ENCODE measurements around the gene TSPO2. TPM values are rescaled to one million over a fixed set of nuclear protein-coding genes. Genes with fewer than 3 reads are reported as not detected.
"Not testable (repeated sequence)": the region's sequence is repeated elsewhere in the genome, so short reads cannot be mapped to it uniquely, and the experiment has no call there.

Gene TSPO2, protein sequence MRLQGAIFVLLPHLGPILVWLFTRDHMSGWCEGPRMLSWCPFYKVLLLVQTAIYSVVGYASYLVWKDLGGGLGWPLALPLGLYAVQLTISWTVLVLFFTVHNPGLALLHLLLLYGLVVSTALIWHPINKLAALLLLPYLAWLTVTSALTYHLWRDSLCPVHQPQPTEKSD
- under 1 TPM in 3 of 4 donors, not detected in 1; 0.45 to 0.69 (median 0.66) TPM for polyA plus RNA-seq (ENCODE audit: insufficient read length in 4 of 4)

DNA sequence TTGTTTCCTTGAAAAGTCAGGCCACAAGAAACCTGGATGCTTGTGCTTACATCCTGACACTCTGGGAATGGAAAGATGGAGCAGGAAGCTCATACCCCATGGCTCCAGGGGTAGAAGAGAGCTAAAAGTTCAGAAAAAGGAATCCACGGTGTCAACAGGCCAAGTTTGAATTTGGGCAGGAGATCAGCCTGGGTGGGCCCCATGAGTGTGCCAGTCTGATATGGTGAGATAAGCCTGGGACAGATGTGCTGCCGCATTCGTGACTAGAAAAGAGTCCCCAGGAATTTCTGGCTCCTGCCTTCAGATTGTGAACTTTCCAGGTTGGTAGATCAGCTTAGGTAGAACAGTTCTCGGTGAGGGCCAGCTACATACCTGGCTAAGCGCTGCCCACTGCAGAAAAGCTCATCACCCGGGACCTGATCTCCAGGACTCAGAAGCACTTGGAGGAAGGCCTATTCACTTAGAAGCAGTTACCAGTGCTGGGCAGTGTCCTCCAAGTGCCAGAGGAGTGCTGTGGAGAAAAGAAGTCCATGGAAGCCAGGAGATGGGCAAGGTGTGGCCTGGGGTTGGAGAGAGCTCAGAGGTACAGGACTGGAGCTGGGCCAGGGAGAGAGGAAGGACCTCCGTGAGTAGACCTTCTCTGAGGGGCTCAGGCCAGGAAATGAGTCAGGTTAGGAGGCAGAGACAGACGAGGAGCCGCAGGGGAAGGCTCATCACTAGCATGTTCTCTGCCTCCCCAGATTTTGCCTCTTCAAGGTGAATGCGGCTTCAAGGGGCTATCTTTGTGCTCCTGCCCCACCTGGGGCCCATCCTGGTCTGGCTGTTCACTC, at the start of gene TSPO2:
Gene TSPO2 (plus strand): TSS at position 242 of the 830 bp plus-strand sequence. CDS start 519 bp downstream, at position 761.
- no peak for DNase-seq (ENCODE audit: low read depth in 4 of 4, low spot score in 3 of 4)

DNA sequence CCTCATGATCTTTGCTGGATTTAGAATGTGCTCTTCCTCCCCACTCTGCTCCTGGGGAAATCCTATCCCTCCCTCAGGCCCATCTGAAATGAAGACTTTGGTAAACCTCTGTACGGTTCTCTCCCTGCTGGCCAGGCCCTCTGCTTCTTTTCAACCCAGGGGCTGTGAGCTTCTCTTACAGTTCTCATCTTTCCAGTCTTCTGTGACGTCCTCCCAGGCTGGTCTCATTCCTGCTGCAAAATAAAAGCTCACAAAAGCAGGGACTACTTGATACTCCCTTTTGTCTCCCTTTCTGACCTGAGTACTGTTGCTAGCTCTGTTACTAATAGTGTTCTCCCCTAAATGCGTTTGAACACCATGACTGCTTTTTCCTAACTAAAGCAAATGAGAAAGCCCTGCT, 49.5 kb upstream of the TSPO2 start:
- no peak for DNase-seq (ENCODE audit: low read depth in 4 of 4, low spot score in 3 of 4)

DNA sequence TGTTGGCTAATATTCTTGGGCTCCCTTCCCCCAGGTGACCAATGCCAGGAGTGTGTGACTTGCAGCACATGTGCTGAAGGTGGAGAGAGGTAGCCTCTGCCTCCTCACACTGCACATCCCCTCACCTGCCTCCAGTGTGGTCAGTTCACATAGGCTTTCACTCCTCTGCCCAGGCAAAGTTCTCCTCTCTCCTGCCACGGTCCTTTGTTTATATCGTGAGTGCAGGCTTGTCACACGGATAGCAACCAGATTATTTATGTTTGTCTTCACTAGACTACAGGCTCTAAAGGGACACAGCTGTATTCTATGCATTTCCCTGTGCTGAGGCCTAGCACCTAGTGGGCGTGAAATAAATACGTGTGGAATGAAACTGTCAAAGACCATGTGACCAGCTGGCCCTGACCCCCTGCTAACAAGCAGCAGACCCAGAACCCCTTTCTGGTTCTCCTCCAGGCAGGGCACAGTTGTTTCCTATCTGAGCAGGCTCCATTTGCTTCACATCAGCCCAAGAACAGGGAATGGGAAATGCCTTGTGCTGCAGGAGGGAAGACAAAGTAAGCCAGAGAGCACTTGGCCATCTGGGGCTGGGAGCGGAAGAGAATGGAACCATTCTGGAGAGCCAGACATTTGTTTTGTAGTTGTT, 45.6 kb upstream of the TSPO2 start:
- DNase-seq (ENCODE audit: low read depth in 4 of 4, low spot score in 3 of 4), result peak in 3 of 4 donors; percentile 33 to 44 (median 41)

DNA sequence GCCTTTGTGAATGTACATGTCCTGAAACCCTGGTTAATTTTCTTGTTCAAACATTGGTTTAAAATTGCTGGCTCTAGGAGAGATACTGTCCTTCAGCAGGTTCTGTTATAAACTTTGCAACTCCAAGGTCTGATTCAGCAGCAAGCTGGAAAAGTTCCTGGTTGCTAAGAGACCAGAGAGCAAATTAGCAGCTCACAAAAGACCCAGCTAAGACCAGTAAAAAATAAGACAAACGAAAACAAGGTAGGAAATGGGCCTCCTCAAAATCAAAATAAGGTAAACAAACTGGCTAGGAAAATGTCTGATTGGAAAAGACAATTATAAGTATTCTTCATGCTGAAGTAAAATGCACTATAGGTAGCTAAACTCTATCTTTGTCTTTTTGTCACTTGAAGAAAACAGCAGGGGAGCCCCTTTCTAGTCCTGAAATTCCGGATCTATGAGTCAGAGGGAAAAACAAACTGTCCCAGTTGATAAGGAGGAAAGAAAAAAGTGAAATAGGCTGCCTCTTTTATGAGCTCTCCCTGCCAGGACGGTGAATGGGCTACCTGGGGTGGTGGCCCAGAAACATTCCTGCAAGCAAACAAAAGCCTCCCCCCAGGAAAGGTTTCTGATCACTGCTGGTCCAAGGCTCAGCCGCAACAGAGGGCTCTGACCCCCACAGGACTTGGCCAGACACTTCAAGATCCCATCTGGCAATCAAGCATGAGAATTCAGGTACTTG, 44.9 kb upstream of the TSPO2 start:
- DNase-seq (ENCODE audit: low read depth in 4 of 4, low spot score in 3 of 4), result no peak

DNA sequence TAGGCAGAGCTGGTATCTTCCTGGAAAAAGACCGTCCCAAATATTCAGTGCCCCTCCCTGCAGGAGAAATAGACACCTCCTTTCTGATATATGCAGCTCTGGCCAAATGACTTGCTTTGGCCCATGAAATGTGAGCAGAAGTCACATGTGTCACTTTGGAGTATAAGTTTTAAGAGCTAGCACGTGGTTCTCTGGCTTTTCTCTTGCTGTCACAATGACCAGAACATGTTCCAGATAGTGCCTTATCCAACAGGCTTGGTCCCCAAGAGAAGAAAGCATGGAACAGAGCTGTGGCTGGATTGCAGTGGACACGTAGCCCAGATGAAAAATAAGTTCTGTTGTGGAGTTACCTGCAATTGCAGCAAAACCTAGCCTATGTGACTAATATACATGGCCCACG, 43.6 kb upstream of the TSPO2 start:
- no peak for DNase-seq (ENCODE audit: low read depth in 4 of 4, low spot score in 3 of 4)

DNA sequence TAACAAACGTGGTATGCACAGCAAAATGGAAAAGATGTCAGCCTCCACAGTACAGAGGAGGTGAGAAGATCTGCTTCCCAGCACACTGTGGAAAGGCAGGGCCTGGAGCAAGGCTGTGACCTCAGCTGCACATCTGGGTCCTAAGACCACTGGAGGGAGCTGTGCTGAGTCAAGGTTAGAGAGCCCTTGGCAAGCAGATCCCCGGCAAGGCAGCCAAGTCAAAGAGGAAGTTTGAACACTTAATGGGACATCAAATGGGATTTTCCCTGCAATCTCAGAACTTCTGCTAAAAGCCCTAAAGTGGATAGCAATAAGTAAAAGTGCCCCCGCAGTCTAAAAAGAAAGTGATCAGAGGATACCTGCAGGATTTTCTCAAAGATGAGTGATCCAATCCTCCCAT, 42.7 kb upstream of the TSPO2 start:
- DNase-seq (ENCODE audit: low read depth in 4 of 4, low spot score in 3 of 4), result no peak

DNA sequence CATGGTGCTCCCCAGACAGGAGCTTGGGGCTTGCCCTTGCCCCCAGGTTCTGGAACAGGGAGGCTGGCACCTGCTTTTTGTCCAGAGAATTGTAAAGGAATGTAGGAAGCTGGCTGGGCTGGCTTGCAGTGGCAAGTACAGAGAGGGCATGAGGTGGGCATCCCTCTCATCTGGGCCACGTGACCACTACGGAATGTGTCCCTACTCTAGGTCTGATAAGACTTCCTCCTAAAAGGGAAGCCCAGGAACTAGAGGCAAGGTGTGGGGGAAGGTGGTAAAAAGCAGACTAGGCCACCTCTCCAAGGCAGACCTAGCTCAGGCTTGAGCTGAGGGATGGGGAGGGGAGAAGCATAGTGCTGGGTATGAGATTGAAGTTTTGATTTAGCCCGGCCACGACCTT, 42.0 kb upstream of the TSPO2 start:
- DNase-seq (ENCODE audit: low read depth in 4 of 4, low spot score in 3 of 4), result no peak

DNA sequence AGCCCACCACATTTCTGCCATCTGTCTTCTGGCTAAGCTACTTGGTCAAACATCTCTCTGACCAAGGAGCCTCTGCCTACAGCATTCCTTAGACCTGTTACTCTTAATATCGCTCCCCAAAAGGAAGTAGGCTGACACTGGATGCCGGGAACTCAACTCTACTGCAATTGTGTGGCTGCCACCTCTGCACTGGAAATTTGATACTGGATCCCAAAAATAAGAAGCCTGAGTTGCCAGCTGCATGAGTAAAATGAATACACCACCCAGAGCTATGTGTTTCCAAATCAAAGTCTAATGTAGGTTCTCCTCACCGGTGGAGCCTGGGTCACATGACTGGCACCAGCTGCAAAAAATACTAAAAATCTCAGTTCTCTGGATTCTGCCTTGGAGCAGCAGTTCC, 40.1 kb upstream of the TSPO2 start:
- DNase-seq (ENCODE audit: low read depth in 4 of 4, low spot score in 3 of 4), result no peak

DNA sequence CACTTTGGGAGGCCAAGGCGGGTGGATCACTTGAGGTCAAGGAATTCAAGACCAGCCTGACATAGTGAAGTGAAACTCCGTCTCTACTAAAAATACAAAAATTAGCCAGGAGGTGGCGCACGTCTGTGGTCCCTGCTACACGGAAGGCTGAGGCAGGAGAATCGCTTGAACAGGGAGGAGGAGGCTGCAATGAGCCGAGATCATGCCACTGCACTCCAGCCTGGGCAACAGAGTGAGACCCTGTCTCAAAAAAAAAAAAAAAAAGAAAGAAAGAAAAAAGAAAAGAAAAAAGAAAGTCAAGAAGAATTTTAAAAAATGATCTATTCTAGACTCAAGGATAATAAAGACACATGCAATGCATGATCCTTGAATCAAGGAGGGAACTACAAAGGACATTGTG, 36.0 kb upstream of the TSPO2 start:
- DNase-seq (ENCODE audit: low read depth in 4 of 4, low spot score in 3 of 4), result not testable (repeated sequence)

DNA sequence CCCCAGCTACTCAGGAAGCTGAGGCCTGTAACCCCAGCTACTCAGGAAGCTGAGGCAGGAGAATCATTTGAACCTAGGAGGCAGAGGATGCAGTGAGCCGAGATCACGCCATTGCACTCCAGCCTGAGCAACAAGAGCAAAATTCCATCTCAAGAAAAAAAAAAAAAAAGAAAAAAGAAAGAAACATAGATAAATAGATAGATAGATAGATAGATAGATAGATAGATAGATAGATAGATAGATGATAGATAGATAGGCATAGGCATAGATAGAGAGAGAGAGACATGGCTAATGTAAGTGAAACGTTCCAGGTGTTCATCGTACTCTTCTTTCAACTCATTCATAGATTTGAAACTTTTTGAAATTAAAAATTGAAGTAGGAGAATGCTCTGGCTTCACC, 35.3 kb upstream of the TSPO2 start:
- not testable (repeated sequence) for DNase-seq (ENCODE audit: low read depth in 4 of 4, low spot score in 3 of 4)

DNA sequence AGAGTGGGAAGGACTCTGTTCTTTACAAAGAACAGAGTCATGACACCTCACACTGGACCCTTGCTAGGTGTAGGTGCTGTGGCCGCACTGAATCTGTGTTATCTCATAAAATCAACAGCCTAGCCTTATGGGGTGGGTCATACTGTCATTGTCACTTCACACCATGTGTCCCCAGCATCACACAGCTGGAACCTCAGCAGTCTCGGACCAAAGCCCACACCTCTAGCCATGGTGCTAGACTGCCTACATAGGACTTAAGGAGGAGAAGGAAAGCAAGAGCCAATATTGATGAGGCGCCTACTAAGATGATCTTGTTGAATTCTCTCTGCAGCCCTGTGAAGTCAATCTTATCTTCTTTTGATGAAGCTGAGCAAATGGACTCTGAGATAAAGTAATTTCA, 34.3 kb upstream of the TSPO2 start:
- DNase-seq (ENCODE audit: low read depth in 4 of 4, low spot score in 3 of 4), result no peak

DNA sequence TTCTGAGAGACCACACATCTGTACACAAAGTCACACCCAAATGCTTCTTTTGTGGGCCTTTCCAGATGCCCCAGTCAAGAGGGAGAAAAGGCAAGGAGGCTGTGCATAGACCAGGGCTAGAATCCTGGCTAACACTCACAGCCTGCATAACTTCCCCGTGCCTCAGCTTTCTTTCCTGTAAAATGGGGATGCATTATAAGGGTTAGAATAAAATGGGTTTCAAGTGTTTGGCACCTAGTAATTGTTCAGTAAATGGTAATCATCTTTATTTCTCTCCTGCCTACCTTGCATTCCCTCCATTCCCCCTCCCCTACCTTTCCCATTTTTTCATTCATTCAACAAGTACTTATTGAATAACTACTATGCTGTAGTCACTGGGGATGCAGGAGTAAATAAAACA, 32.6 kb upstream of the TSPO2 start:
- DNase-seq (ENCODE audit: low read depth in 4 of 4, low spot score in 3 of 4), result no peak

DNA sequence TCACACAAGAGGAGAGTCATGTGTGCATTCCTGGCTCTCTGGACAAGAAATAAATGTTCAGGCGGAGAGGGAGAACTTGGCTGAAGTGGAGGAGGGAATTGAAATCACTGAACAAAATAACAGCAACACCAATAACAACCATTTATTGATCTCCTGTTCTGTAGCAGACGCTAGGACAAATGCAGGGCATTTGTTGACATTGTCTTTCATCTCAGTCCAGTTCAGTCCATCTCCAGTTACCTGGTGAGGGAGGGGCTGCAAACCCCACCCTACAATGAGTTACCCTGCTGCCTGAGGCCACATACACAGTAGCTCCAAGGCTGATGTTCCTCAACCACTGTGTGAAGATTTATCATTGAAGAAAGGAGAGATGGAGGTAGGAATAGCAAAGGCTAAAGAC, 30.6 kb upstream of the TSPO2 start:
- DNase-seq (ENCODE audit: low read depth in 4 of 4, low spot score in 3 of 4), result no peak

DNA sequence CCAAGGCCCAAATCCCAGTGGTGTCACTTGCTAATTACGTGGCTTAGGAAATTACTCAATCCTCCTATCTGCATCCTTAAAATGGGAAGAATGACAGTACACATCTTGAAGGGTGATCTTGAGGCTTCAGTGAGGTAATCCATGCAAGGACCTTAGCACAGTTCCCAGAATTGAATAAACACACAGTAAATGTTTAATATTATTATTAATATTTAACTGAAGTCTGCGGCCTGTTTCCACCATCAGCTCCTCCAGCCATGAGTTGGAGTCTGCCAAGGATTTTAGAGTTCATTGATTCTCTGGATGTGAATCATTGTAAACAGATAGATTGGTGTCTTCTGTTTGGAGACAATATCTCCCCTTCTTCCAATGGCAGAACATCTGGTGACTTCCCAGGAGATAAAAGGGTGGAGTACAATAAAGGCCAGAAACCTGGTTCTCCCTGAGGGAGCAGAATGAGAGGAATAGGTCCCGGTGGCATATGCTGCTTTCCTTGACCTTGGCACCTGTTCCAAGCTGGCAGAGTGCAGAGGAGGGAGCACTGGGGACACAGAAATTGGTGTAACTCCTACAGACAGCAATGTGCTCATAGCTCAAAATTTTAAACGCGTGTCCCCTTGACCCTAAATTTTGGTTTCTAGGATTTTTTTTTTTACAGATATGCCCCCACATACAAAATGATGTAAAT, 28.7 kb upstream of the TSPO2 start:
- no peak for DNase-seq (ENCODE audit: low read depth in 4 of 4, low spot score in 3 of 4)

DNA sequence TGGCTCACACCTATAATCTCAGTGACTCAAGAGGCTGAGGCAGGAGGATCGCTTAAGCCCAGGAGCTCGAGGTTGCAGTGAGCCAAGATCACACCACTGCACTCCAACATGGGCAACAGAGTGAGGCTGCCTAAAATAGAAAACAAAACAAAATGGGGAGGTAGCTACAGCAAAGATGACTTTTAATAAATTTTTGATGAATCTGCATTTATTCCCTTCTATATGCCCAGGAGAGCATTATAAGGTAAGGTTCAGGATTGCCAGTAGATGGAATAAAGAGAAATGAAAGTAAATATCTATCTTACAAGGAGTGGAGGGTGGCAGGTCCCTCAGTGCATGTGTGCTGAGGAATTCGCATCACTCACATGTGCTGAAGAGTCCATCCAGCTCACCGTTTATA, 27.5 kb upstream of the TSPO2 start:
- DNase-seq (ENCODE audit: low read depth in 4 of 4, low spot score in 3 of 4), result no peak

DNA sequence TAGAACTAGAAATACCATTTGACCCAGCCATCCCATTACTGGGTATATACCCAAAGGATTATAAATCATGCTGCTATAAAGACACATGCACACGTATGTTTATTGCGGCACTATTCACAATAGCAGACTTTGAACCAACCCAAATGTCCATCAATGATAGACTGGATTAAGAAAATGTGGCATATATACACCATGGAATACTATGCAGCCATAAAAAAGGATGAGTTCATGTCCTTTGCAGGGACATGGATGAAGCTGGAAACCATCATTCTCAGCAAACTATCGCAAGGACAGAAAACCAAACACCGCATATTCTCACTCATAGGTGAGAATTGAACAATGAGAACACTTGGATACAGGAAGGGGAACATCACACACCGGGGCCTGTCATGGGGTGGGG, 26.4 kb upstream of the TSPO2 start:
- not testable (repeated sequence) for DNase-seq (ENCODE audit: low read depth in 4 of 4, low spot score in 3 of 4)

DNA sequence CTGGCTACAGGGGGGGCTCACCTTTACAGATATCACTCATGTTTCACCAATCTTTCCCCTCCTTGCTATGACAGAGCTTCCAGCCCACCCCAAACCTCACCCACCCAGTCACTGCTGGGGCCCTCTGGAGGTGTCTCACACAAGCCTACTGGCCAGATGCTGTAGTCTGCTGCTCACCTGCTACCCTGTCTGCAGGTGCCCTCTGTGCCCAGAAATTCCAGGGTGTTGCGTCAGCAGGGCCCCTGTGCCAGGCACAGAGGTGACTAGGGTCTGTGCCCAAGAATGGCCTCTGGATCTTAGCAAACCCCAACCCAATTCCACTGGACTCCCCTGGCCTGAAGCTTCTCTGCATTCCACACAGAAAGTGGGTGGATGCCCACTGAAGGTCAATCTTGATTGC, 24.6 kb upstream of the TSPO2 start:
- DNase-seq (ENCODE audit: low read depth in 4 of 4, low spot score in 3 of 4), result no peak

DNA sequence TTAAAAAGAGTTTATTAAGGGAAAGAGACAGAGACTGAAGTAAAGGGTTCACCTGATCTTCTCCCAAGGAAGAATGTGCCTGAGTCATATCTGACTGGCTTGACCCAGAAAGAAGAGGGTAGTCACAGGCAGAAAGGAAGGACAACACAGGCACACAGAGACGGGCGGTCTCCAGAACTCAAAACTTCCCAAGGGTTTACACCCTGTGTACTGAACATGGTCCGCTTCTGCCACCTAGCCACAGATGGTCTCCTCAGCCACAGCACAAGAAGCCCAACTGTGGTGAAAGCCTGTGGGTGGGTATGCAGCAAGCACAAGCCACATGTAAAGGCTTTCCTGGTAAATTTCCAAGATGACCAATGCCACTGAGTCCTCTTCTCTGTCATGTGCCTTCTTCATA, 20.4 kb upstream of the TSPO2 start:
- DNase-seq (ENCODE audit: low read depth in 4 of 4, low spot score in 3 of 4), result no peak

DNA sequence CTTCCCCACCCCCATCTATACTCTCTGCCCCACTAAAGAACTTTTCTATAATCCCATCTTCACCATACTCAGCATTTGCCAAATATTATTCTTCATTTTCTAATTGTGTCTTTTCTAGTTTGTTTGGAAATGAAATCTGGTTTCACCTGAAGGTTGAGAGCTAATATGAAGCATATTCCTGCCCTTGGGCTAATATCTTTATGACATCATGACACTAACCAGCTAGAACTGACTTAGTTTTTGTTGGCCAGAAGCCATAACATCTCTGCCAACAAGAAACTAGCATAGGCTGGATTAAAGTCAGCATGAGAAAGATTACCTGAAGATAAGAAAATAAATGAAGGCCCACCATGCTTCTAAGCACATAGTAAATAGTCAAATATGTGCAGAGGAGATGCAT, 20.0 kb upstream of the TSPO2 start:
- no peak for DNase-seq (ENCODE audit: low read depth in 4 of 4, low spot score in 3 of 4)

DNA sequence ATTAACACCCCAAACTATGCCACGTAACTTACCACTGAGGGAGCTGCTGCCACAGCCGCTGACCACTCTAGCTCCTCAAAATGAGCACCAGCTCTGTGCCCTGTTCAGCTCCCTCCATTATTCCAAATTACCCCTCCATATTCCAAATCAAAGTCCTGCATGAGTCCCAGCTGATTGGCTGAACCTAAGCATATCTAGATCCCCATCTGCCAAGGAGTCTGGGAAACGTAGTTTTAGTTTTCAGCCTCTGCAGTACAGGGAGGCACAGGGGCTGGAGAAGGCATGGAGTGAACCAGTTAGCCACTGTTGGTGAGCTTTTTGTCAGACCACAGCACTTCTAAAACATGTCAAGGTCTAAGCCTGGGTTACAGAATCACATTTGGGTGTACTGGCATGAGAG, 19.2 kb upstream of the TSPO2 start:
- DNase-seq (ENCODE audit: low read depth in 4 of 4, low spot score in 3 of 4), result no peak
